ENCODE measurements around the gene OSBPL7. TPM values are rescaled to one million over a fixed set of nuclear protein-coding genes. Genes with fewer than 3 reads are reported as not detected.
A peak's percentile ranks its signal among the peaks of the same experiment; 100 is the strongest.

The OSBPL7 gene
- total RNA-seq, 1 experiment from 2014 or later = 13.0 TPM

DNA sequence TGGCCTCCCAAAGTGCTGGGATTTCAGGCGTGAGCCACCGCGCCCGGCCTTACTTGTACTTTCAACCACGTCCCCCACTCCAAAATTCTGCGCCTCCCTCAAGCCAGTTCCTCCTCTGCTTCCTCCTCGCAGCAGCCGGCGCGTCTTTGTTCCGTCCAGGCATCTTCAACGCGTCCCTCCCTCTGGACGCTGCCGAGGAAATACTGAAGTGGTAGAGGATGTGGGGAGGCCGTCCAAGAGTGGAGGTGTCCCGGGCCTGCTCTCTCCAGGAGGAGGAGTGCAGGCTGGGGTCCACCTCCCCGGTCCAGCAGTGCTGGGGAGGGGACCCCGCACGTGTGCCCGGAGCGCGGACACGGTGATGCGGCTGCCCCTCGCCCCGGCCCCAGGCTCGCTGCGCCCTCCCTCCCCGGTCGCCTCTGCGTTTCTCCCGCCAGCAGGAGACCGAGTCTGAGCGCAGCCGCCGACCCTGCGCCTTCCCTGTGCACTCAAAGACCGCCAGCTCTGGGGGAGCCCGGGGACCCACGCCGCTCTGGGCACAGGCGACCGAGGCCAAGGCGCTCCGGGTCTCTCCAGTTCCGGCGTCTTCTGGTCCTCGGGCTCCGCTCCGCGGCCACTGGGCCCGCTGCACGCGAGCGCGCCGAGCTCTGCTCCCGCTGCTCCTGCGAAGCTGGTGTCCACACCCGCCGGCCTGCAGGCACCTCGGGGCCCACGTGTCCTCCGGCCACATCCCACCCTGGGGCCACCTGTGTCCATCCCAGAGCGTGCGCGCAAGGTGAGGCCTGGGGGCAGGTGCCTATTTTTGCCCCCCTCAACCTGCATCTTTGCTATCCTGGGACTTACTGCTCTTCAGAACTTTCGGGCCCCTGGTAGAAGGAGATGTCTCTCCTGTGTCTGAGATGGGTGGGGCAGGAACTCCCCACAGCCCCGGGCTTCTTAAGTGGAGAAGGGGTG, 31.7 kb downstream of the OSBPL7 start:
- no peak overlapping the region for H2BK12ac ChIP-seq (ENCODE audit: insufficient read length, low read depth, low read length)
- no peak overlapping the region for H4K5ac ChIP-seq (ENCODE audit: insufficient read length, low read depth, low read length)
- Mint-ChIP-seq H3K27ac (no peak overlapping the region), H3K36me3 (ENCODE audit: insufficient read depth in 1 of 3, low read depth in 3 of 3) (no peaks in the 10 kb centered on the region), H3K4me1 (peaks cover 2 to 9% of the 10 kb centered on the region in 2 experiments; a peak in 2 of 4 replicates), H3K27me3 (ENCODE audit: low read depth) (peaks cover 87% of the 10 kb centered on the region), H3K9me3 (no peaks in the 10 kb centered on the region), H3K4me3 (peak overlapping the region; percentile 68 to 89)
- no peak overlapping the region for H3K56ac ChIP-seq (ENCODE audit: insufficient read length, low read depth, low read length)
- no peak overlapping the region for H2BK20ac ChIP-seq (ENCODE audit: low read depth, low read length, poor library complexity, severe bottlenecking)
- no peak overlapping the region for H2BK5ac ChIP-seq (ENCODE audit: insufficient read length, low read length)
- no peaks in the 10 kb centered on the region for H3K4me1 ChIP-seq (ENCODE audit: insufficient read depth, low read length)
- no peaks in the 10 kb centered on the region for H4K20me1 ChIP-seq (ENCODE audit: control insufficient read depth, insufficient read depth, insufficient read length)
- H2AFZ ChIP-seq (ENCODE audit: low read length) = no peak overlapping the region
- no CpG with 5 or more reads among the region's 70 CpGs for WGBS (ENCODE audit: extremely low coverage, insufficient read length, low lambda C conversion rate)
- peak; percentile 84 for DNase-seq
- H2BK15ac ChIP-seq (ENCODE audit: low read depth, low read length) = no peak overlapping the region
- no peak overlapping the region for H4K91ac ChIP-seq (ENCODE audit: insufficient read length, low read depth, low read length)
- H3K79me2 ChIP-seq (ENCODE audit: insufficient read depth, low read length) = no peaks in the 10 kb centered on the region
- no peak overlapping the region for H3T11ph ChIP-seq (ENCODE audit: low read length)
- H3K18ac ChIP-seq (ENCODE audit: insufficient read length, low read depth, low read length) = peak overlapping the region; percentile 28
- H3K9me3 ChIP-seq (ENCODE audit: control insufficient read depth, low read depth, low read length) = no peaks in the 10 kb centered on the region
- H3K9ac ChIP-seq (ENCODE audit: extremely low read depth, insufficient read length, low read length) = peak overlapping the region; percentile 4
- H3K79me1 ChIP-seq (ENCODE audit: insufficient read depth, low read depth, low read length, poor library complexity, severe bottlenecking) = no peaks in the 10 kb centered on the region
- H3K27me3 ChIP-seq (ENCODE audit: insufficient read depth, low read length) = peaks cover 5% of the 10 kb centered on the region; the same call in 1 of the 2 replicates
- peak overlapping the region; percentile 44; the same call in 1 of the 2 replicates for H3K14ac ChIP-seq (ENCODE audit: insufficient read depth, low read length)
- no peak overlapping the region for H2BK120ac ChIP-seq (ENCODE audit: low read depth, low read length, poor library complexity, severe bottlenecking)
- H4K8ac ChIP-seq (replicated peaks; ENCODE audit: insufficient read length, low read depth, low read length) = no peak overlapping the region
- TF ChIP-seq, protein P1, sequence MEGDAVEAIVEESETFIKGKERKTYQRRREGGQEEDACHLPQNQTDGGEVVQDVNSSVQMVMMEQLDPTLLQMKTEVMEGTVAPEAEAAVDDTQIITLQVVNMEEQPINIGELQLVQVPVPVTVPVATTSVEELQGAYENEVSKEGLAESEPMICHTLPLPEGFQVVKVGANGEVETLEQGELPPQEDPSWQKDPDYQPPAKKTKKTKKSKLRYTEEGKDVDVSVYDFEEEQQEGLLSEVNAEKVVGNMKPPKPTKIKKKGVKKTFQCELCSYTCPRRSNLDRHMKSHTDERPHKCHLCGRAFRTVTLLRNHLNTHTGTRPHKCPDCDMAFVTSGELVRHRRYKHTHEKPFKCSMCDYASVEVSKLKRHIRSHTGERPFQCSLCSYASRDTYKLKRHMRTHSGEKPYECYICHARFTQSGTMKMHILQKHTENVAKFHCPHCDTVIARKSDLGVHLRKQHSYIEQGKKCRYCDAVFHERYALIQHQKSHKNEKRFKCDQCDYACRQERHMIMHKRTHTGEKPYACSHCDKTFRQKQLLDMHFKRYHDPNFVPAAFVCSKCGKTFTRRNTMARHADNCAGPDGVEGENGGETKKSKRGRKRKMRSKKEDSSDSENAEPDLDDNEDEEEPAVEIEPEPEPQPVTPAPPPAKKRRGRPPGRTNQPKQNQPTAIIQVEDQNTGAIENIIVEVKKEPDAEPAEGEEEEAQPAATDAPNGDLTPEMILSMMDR (conservative IDR thresholded peaks at IDR 0.05) = peak; percentile 58
- H3K4ac ChIP-seq (ENCODE audit: low read depth, low read length) = no peak overlapping the region
- no peak overlapping the region for H3K23ac ChIP-seq (ENCODE audit: insufficient read length, low read depth, low read length)
- H3K4me2 ChIP-seq (ENCODE audit: insufficient read depth, insufficient read length, low read length) = peak overlapping the region; percentile 48
- H3K23me2 ChIP-seq (ENCODE audit: insufficient read length, low read depth, low read length, poor library complexity, severe bottlenecking) = peaks cover 8% of the 10 kb centered on the region
- no peak overlapping the region for H2AK5ac ChIP-seq (ENCODE audit: insufficient read length, low read length)
- no peak overlapping the region for H3K27ac ChIP-seq (ENCODE audit: insufficient read length, low read depth, low read length)

All from H9 (cell line).